Spinal cord (tissue), 10 donors: ENCODE measurements around the gene GIMAP7. TPM values are rescaled to one million over a fixed set of nuclear protein-coding genes. Genes with fewer than 3 reads are reported as not detected.
A peak's percentile ranks its signal among the peaks of the same experiment; 100 is the strongest.

Source experiments
- DNase-seq, 6 donors: peaks; one replicate each; pipeline versions ENCODE4 v3.0.0 to v3.0.0-alpha.2; 2013 to 2015; ENCODE audit warnings: low spot score in 6 of 6, low read depth in 4 of 6
- H3K27ac ChIP-seq: one replicate; pipeline ENCODE4 v1.5.1; 2013; ENCODE audit warnings: low read depth, low read length, control low read depth
- H3K27me3 ChIP-seq: one replicate; pipeline ENCODE4 v1.6.1; 2013; ENCODE audit warnings: low read length; ENCODE audit not compliant: control insufficient read depth, insufficient read depth
- H3K36me3 ChIP-seq: one replicate; pipeline ENCODE4 v1.6.1; 2013; ENCODE audit warnings: low read length; ENCODE audit not compliant: control insufficient read depth, insufficient read depth
- H3K4me1 ChIP-seq: one replicate; pipeline ENCODE4 v1.6.1; 2013; ENCODE audit warnings: low read length; ENCODE audit not compliant: control insufficient read depth, insufficient read depth
- H3K4me3 ChIP-seq: one replicate; pipeline ENCODE4 v1.5.1; 2013; ENCODE audit warnings: low read depth, low read length, control low read depth
- H3K9me3 ChIP-seq: one replicate; pipeline ENCODE4 v1.6.1; 2013; ENCODE audit warnings: low read length; ENCODE audit not compliant: control insufficient read depth, insufficient read depth
- WGBS: methylation state at CpG from one replicate; pipeline ENCODE4 v1.1.5; 2013; ENCODE audit warnings: missing lambda C conversion rate; ENCODE audit not compliant: insufficient coverage; 5-methylcytosine and 5-hydroxymethylcytosine counted together
- polyA plus RNA-seq, 2 donors: library from polyadenylated mRNA; unstranded; fragments of 120-200 nt; gene quantifications; one replicate each; pipeline ENCODE4 v1.2.1, GENCODE V29; 2013; ENCODE audit not compliant: insufficient read length in 2 of 2
- total RNA-seq, 2 donors: library from RNA; depleted of rRNA in 1 of 2; stranded (reverse); fragments of 120-200 nt in 1 of 2; fragments of >200 nt in 1 of 2; gene quantifications; one replicate each; pipeline versions ENCODE4 v1.2.3 to v1.2.4, GENCODE V29; 2013 to 2014
- donor health status: healthy.

GIMAP7 gene
- total and polyA plus RNA-seq, 4 donors: 3.3 to 13.2 (median 9.3) TPM

DNA sequence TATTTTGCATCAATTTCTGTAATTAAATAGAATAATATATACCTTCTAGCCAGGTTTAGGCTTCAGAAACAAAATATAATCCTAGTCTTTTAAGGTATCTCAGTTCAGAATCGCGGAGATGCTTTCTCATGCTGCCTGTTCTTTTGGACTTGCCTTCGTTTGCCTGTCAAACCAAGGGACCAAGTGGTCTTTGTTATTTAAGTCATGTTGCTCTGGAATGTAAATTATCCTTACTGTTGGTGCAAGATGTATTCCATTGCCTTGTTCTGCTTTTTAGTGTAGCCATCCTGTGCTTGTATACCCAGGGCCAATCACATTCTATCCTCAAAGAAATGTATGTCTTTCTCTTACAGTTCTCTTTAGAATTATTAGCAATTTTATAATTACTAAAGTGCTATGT is 51.5 kb downstream of the GIMAP7 start:
- no CpG with 5 or more reads among the region's 3 CpGs for WGBS
- Histone ChIP-seq H3K36me3 (no peaks in the 10 kb centered on the region), H3K4me3 (no peak overlapping the region), H3K27ac (no peak overlapping the region), H3K9me3 (no peaks in the 10 kb centered on the region), H3K4me1 (no peaks in the 10 kb centered on the region), H3K27me3 (no peaks in the 10 kb centered on the region)
- no peak for DNase-seq

- Histone ChIP-seq H3K36me3 (no peaks in the 10 kb centered on the region), H3K4me1 (no peaks in the 10 kb centered on the region), H3K27ac (no peak overlapping the region), H3K4me3 (no peak overlapping the region), H3K9me3 (no peaks in the 10 kb centered on the region), H3K27me3 (no peaks in the 10 kb centered on the region)
- no peak for DNase-seq
- whole genome bisulfite sequencing: no CpG with 5 or more reads among the region's 1 CpG
These were observed 51.9 kb downstream of the GIMAP7 start for GRCh38 chr7:150566572-150566971.

- Histone ChIP-seq H3K27me3 (no peaks in the 10 kb centered on the region), H3K4me1 (no peaks in the 10 kb centered on the region), H3K4me3 (peak within 1 kb of the TSS; percentile 7), H3K9me3 (no peaks in the 10 kb centered on the region), H3K36me3 (no peaks in the 10 kb centered on the region), H3K27ac (no peak within 1 kb of the TSS)
- no peak for DNase-seq
- WGBS: 88% methylated on average over 2 of the region's 9 CpGs
These were observed 52.5 kb downstream of the GIMAP7 start, which contains the start of gene GIMAP4 for GRCh38 chr7:150567169-150567568. Gene GIMAP4 (plus strand): TSS chr7:150567390. CDS start chr7:150569902, 2,512 bp downstream.

GRCh38 chr7:150567871-150568301 is 53.2 kb downstream of the GIMAP7 start:
- Histone ChIP-seq H3K4me1 (no peaks in the 10 kb centered on the region), H3K27me3 (no peaks in the 10 kb centered on the region), H3K27ac (no peak overlapping the region), H3K36me3 (no peaks in the 10 kb centered on the region), H3K4me3 (peak overlapping the region; percentile 7), H3K9me3 (no peaks in the 10 kb centered on the region)
- 80% methylated on average over 2 of the region's 3 CpGs for WGBS
- no peak for DNase-seq

GRCh38 chr7:150568714-150569113 is 54.0 kb downstream of the GIMAP7 start:
- no peak overlapping the region for H3K27ac ChIP-seq
- WGBS: 67% methylated on average over 2 of the region's 2 CpGs

GRCh38 chr7:150569245-150569955 is 54.7 kb downstream of the GIMAP7 start:
- Histone ChIP-seq H3K27me3 (no peaks in the 10 kb centered on the region), H3K36me3 (no peaks in the 10 kb centered on the region), H3K4me1 (no peaks in the 10 kb centered on the region), H3K27ac (no peak overlapping the region), H3K9me3 (no peaks in the 10 kb centered on the region), H3K4me3 (no peak overlapping the region)
- no peak for DNase-seq
- WGBS: 94% methylated on average over 5 of the region's 7 CpGs

More at GRCh38 chr7:150568714-150569113, 54.0 kb downstream of the GIMAP7 start:
- no peaks in the 10 kb centered on the region for H3K36me3 ChIP-seq
- no peak for DNase-seq
- no peaks in the 10 kb centered on the region for H3K9me3 ChIP-seq
- H3K4me3 ChIP-seq: no peak overlapping the region
- no peaks in the 10 kb centered on the region for H3K4me1 ChIP-seq
- no peaks in the 10 kb centered on the region for H3K27me3 ChIP-seq

Other genes starting within 250 kb of the GIMAP7 start
- gene LRRC61, start 191.5 kb upstream of the GIMAP7 start, total RNA-seq: 10 to 100 TPM in 1 of 2 donors, 1 to 10 TPM in 1; 8.1 to 13.3 TPM
- 10 to 100 TPM; 33.6 to 38.6 TPM for gene LRRC61, start 191.5 kb upstream of the GIMAP7 start, polyA plus RNA-seq
- gene ACTR3C, start 191.3 kb upstream of the GIMAP7 start, total RNA-seq: 1 to 10 TPM; 5.6 to 5.8 TPM
- gene ACTR3C, start 191.3 kb upstream of the GIMAP7 start, polyA plus RNA-seq: 1 to 10 TPM; 1.1 to 2.9 TPM
- gene RARRES2, start 173.2 kb upstream of the GIMAP7 start, total RNA-seq: 100 to 1,000 TPM in 1 of 2 donors, 10 to 100 TPM in 1; 44.5 to 234 TPM
- gene RARRES2, start 173.2 kb upstream of the GIMAP7 start, polyA plus RNA-seq: 10 to 100 TPM; 25.1 to 91.8 TPM
- 10 to 100 TPM; 31.0 to 55.6 TPM for gene REPIN1, start 146.1 kb upstream of the GIMAP7 start, total RNA-seq
- 100 to 1,000 TPM; 120 to 124 TPM for gene REPIN1, start 146.1 kb upstream of the GIMAP7 start, polyA plus RNA-seq
- 10 to 100 TPM in 1 of 2 donors, 1 to 10 TPM in 1; 7.3 to 11.6 TPM for gene ZNF775, start 135.5 kb upstream of the GIMAP7 start, total RNA-seq
- gene ZNF775, start 135.5 kb upstream of the GIMAP7 start, polyA plus RNA-seq: 10 to 100 TPM; 16.4 to 19.1 TPM
- gene GIMAP8, start 64.2 kb upstream of the GIMAP7 start, total RNA-seq: 1 to 10 TPM; 4.7 to 8.8 TPM
- 1 to 10 TPM; 3.9 to 4.2 TPM for gene GIMAP8, start 64.2 kb upstream of the GIMAP7 start, polyA plus RNA-seq
- gene GIMAP4, start 52.5 kb downstream of the GIMAP7 start, total RNA-seq: 10 to 100 TPM; 21.5 to 46.2 TPM
- 10 to 100 TPM; 14.8 to 21.1 TPM for gene GIMAP4, start 52.5 kb downstream of the GIMAP7 start, polyA plus RNA-seq
- gene GIMAP6, start 117.5 kb downstream of the GIMAP7 start, total RNA-seq: 10 to 100 TPM in 1 of 2 donors, 1 to 10 TPM in 1; 9.1 to 24.8 TPM
- gene GIMAP6, start 117.5 kb downstream of the GIMAP7 start, polyA plus RNA-seq: 10 to 100 TPM in 1 of 2 donors, 1 to 10 TPM in 1; 9.3 to 12.0 TPM
- gene GIMAP2, start 170.8 kb downstream of the GIMAP7 start, total RNA-seq: 10 to 100 TPM; 12.7 to 14.3 TPM
- 1 to 10 TPM; 5.9 to 7.3 TPM for gene GIMAP2, start 170.8 kb downstream of the GIMAP7 start, polyA plus RNA-seq
- gene GIMAP1, start 201.7 kb downstream of the GIMAP7 start, total RNA-seq: 1 to 10 TPM; 1.2 to 6.0 TPM
- gene GIMAP1, start 201.7 kb downstream of the GIMAP7 start, polyA plus RNA-seq: 1 to 10 TPM; 2.7 to 3.0 TPM
- 10 to 100 TPM in 1 of 2 donors, 1 to 10 TPM in 1; 8.6 to 20.1 TPM for gene GIMAP5, start 222.5 kb downstream of the GIMAP7 start, total RNA-seq
- 1 to 10 TPM; 1.5 to 3.0 TPM for gene GIMAP5, start 222.5 kb downstream of the GIMAP7 start, polyA plus RNA-seq